HG03565 (cell line): ENCODE data around the gene LMNTD2.

Experiments
- ATAC-seq: cut with Tn5 transposase; IDR thresholded peaks from one replicate; pipeline ENCODE4 v1.9.1; 2021; ENCODE audit warnings: mild to moderate bottlenecking, moderate library complexity; ENCODE audit not compliant: unreplicated experiment

Gene LMNTD2

DNA sequence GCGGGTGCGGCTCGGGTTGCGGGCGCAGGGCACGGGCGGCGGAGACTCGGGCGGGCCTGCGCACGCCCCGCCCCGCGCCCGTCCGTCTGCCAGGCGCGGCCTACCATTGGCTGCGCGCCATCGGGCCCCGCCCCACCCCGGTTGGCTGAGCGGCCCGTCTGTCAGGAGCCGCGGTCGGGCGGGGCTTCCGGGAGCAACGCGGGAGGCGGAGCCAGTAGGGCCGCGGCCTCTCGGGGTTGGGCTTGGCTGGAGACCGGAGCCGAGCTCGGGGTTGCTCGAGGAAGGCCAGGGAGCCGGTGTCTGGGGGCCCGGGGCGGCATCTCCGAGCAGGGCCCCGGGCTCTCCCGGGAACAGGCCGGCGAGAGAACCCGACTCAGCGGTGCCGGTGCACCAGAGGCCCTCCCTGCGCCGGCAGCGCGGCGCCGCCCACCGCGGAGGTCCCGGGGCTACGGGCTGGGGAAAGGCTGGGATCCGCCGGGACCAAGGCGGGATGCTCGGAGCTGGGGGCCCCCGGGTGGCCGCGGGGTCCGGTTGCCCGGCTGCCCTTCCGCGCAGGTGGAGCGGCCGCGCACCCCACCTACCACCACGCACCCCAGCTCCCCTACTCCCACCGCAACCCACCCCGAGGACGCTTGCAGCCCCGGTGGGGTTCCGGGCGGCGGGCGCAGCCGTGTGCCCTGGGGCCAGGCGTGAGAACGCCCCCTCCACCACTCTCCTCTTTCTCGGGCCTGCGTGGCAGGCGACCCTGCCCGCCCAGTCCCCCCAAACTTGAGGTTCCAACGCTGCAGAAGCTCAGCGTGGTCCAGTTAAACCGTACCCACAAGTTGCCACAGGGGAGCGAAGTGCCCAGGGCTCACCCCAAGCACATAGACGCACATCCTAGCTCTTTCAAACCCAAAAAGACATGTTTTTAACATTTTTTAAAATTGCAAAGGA is 24.8 kb downstream of the LMNTD2 start, which contains the start of gene HRAS:
Gene HRAS (minus strand): TSS at position 58 of the 936 bp plus-strand sequence.
- ATAC-seq: peak; percentile 61

DNA sequence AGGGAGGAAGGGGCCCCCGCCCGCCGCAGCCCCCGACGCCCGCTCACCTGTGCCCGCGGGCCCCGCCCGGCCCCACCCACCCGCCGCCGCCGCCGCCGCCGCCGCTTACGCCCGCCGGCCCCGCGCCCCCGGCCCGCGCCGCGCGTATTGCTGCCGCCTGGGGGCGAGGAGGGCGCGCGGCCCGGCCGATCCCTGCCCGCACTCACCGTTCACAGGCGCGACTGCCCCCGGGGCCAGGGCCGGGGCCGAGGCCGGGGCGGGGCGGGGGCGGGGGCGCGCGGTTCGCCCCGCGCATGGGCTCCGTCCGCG is 25.4 kb downstream of the LMNTD2 start:
- no peak for ATAC-seq

DNA sequence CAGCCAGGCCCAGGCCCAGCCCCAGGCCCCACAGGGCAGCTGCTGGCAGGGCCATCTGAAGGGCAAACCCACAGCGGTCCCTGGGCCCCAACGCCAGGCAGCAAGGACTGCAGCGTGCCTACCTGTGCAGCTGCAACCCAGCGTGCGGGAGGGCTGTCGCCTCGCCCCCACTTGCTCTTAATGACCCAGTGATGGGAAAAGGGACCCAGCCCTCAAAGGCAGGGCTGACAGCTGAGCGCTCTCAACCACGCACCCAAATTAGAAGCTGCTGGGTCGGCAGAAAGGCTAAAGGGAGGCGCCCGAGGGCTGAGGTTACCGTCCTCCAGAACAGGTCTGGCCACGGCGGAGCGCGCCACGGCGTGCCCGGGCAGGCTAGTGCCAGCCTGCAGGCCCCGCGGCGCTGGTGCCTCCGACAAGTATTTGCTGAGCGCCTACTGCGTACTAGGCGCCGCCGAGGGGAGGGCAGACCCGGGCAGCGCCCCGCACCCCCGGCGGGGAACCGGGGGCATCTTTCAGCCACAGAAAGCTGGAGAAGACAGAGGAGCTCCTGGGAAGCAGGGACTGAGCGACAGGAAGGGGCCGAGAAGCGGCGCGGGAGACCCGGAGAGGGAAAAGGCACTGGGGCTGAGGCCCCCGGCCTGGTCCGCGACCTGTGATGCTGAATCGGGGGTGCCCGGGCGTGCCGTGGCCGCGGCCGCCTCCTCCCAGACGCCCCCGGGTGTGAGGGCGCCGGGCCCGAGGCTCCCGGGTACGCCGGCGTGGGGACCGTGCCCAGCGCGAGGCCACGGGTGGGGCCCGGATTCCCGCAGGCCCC is 25.9 kb downstream of the LMNTD2 start:
- no peak for ATAC-seq

DNA sequence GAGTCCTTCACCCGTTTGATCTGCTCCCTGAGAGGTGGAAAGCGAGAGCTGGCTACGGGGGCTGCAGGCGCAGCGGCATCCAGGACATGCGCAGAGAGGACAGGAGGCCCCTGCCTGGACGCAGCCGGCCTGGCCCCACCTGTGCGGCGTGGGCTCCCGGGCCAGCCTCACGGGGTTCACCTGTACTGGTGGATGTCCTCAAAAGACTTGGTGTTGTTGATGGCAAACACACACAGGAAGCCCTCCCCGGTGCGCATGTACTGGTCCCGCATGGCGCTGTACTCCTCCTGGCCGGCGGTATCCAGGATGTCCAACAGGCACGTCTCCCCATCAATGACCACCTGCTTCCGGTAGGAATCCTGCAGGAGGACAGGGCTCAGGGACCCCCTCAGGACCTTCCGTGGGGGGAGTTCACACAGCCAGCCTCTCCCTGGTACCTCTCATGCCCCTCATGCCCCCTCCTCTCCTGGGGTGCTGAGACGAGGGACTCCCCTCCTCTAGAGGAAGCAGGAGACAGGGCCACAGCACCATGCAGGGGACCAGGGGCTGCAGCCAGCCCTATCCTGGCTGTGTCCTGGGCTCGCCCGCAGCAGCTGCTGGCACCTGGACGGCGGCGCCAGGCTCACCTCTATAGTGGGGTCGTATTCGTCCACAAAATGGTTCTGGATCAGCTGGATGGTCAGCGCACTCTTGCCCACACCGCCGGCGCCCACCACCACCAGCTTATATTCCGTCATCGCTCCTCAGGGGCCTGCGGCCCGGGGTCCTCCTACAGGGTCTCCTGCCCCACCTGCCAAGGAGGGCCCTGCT is 26.7 kb downstream of the LMNTD2 start:
- ATAC-seq: no peak

DNA sequence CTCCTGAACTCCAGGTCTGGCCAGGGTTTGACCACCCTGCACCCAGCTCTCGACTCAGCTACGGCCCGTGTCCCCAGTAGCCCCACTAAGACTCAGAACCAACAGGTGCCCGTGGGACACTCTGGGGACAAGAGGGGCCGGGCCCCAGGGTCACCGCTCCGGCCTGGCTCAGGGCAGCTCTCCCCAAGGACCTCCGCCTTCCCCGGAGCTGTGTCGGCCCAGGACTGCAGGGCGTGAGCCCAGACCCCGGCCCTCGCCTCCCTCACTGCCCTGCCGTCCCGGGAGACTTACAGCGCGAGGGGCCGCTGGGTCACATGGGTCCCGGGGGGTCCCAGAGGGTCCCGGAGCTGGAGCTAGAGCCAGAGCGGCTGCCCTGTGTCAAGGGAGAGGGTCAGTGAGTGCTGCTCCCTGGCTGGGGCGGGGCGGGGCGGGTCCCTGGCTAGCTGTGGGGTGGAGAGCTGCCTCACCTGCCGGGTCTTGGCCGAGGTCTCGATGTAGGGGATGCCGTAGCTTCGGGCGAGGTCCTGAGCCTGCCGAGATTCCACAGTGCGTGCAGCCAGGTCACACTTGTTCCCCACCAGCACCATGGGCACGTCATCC is 27.5 kb downstream of the LMNTD2 start:
- no peak for ATAC-seq

DNA sequence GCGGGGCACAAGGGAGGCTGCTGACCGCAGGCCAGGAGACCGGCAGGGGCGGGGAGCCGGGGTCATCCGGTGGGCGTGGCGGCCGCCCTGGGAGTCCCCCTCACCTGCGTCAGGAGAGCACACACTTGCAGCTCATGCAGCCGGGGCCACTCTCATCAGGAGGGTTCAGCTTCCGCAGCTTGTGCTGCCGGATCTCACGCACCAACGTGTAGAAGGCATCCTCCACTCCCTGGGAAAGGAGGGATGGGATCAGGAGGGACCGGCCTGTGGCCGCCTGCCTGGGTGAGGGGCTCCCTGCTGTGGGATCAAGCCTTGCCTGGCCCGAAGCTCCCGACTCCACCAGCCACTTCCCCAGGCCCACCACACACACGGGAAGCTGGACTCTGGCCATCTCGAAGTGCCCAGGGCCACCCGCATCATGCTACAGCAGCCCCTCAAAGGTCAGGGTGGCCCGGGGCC is 28.0 kb downstream of the LMNTD2 start:
- ATAC-seq: no peak

DNA sequence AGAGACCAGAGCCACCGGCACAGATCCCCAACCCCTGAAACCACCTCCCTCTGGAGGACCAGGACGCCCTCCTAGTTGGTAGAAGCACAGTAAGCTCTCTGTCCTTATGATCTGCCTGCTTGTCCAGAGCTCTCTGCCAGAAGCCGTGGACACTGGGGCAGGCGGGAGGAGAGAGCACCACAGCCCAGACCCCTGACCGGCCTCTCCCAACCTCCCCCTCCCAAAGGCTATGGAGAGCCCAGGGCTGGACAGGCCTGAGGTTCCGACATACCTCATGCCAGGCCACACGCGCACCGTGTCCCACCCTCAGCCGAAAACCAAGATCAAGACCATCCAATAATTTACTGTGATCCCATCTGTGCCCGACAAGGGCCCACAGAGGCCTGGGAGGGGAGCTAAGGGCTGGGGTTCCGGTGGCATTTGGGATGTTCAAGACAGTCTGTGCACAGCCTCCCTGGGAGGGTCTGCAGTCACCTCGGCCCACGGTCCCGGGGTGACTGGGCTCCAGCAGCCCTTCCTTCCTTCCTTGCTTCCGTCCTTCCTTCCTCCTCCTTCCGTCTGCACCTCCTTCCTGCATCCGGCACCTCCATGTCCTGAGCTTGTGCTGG is 28.5 kb downstream of the LMNTD2 start:
- ATAC-seq: no peak

DNA sequence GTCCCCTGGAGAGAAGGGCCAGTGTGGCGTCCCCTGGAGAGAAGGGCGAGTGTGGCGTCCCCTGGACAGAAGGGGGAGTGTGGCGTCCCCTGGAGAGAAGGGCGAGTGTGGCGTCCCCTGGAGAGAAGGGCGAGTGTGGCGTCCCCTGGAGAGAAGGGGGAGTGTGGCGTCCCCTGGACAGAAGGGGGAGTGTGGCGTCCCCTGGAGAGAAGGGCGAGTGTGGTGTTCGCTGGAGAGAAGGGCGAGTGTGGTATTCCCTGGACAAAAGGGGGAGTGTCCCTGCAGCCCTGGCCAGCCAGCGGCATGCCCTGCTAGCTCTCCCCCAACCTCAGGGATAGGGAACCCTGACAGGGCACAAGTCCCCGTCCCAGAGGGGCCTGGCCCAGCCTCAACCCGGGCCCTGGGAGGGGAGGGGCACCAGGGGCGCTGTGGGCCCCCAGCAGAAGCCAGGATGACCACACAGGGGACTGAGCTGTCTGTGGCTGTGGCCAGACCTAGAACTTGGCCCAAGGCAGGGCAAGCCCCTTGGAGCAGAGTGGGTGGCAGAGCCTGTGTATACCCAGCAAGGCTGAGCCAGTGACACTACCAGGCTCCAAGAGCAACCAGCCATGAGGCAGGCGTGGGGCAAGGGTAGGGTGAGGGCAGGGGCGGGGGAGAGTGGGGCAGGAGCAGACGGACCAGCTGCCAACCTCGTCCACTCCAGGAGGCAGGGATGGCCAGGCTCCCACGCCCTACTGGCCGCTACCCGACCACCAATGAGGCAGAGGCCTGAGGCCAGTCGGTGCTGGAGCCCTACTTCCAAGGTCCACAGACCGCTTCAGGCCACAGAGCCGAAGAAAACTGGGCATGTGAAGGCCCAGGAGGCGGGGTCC is 29.3 kb downstream of the LMNTD2 start:
- no peak for ATAC-seq

DNA sequence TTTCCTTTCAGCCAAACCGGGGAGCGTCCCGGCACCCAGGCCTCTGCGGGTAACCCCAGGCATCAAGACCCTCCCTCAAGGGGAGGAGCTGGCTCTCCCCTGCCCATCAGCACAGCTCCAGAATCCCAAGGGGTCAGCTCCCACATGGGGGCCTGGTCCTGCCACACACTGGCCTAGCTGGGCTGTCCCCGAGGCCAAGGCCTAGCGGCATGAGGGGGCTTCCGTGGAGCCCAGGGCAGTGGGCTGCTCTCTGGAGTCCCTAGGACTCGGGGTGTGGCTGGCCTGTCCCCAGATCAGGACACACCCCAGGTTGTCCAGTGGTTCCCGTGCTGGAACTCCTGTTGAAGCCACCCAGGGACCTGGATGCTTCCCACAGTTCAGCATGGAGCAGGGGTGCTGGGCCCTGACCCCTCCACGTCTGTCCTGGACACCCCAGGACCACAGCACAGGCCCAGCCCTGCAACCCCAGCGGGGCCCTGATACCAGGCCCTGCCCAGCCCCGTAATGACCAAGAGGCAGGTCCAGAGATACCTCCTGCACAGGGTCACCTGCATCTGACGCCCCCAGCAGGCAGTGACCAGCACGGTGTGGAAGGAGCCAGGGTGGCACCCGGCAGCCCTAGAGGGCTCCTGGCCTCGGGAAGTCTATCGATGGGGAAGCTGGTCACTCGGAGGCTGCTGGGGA is 30.7 kb downstream of the LMNTD2 start:
- no peak for ATAC-seq

DNA sequence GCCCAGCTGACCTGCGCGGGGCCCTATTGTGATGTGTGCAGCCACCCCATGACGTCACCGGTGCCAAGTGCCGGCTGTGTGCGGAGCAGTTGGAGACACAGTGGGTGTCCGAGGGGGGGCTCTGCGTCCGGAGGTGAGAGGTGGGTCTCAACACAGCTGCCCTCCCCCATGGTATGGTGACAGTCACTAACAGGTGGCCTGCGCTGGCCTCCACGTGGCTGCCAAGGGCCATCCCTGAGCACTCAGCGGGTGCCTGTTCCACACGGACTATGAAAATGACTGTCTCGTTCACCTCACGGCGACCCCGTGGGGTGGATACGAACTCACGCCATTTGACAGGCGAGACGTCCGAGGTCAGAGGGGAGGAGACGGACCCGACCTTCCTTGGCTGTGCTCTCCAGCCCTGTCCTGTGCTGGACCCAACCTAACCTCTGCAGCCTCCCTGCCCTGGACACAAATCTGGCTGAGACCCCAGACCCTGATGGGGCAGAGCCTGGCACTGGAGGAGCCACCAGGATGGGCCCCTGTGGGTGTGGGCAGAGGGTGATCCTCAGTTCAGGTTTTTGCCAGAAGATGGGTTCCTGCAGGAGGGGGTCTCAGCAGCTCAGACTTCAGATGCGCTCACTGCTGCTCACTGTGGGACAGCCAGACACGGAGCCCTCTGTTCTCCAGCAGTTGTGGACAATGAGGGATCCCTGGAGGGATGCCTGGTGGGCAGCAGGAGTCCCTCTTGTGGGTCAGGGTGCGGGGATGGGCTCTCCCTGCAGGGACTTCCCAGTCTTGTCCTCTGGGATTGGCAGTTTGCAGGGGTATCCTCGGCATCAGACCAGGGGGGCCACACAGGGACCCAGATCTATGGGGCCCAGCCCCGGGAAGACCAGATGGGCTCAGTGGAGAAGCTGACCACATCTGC is 31.5 kb downstream of the LMNTD2 start:
- ATAC-seq: no peak

DNA sequence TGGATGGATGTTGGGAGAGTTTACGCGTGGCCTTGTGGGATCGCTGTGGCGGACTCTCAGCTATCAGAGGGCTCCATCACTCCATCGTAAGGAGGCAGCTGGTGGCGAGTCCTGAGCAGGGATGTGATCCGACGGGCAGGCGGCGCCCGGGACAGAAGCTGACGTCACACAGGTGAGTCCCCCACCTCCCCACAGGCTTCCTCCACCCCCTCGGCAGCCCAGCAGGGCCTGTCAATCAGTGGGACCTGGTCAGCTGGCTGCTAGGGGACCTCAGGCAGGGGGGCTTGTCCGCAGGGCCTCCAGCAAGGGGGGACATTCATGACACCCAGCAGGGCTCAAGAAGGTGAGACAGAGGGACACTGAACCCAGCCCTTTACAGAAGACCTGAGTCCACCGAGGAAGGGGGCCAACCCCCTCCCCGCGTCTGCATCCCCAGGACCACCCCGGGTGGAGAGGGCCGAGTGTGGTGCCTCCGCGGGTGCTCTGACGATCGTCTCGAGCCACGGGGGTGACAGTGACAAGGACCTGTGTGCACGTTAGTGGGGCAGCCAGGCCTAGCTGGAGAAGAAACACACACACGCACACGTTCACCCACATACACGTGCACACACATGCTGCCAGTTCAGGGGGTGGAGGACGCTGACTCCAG is 32.2 kb downstream of the LMNTD2 start:
- no peak for ATAC-seq

DNA sequence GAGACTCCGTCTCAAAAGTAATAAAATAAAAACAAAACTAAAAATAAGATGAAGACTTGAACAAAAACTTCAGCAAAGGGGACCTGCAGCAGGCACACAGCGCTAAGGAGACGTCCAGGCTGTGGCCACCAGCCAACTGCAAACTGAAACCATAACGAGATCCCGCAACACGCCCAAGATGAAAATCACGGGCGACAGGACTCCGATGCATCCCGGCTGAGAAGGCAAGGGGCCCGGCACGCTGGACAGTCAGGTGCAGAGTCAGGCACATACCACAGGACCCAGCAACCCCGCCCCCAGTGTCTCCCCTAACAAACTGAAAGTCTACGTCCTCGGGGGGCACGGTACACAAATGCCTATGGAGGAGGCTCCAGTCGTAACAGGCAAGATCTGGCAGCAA is 34.3 kb downstream of the LMNTD2 start:
- ATAC-seq: no peak

DNA sequence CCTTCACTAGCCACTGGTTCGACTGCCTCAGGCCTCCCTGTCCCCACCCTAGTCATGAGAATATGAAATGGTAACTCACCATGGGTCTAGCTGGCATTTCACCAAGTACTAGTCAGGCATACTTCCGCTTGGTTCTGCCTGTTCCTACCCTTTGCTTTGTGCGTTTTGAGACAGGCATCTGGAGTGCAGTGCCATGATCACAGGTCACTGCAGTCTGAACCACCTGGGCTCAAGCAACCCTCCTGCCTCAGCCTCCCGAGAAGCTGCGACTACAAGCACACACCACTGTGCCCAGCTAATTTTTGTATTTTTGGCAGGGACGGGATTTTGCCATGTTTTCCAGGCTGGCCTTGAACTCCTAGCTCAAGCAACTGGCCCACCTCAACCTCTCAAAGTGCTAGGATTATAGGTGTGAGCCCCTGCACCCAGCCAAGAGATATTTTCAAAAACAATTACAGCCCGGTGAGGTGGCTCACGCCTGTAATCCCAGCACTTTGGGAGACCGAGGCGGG is 39.3 kb downstream of the LMNTD2 start:
- ATAC-seq: no peak

DNA sequence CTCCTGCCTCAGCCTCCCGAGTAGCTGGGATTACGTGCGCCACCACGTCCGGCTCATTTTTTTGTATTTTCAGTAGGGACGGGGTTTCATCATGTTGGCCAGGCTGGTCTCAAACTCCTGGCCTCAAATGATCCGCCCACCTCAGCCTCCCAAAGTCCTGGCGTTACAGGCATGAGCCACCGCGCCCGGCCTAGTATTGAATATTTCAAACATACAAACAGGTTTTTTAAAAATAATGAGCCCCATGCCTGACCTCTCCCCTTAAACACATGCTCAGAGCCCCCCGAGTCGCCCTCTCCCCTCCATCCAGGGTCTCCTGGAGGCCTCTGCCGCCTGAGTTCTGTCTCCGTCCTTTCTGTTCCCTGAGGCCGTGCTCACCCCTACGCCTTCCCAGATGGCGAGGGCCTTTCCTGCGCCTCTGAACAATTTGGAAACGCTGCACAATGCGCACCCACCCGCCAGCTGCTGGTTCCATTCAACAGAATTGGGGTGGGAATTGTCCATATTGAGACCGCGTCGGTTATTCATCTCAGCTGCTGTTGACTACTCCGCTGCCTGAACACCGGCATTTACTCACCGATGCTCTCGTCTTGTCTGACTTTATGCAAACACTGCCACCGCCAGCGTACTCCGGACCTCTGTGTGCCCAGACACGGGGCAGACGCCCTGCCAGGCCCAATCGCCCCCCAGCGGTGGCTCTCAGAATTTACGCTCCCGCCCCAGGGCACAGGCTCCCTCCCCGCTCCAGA is 39.9 kb downstream of the LMNTD2 start:
- no peak for ATAC-seq

DNA sequence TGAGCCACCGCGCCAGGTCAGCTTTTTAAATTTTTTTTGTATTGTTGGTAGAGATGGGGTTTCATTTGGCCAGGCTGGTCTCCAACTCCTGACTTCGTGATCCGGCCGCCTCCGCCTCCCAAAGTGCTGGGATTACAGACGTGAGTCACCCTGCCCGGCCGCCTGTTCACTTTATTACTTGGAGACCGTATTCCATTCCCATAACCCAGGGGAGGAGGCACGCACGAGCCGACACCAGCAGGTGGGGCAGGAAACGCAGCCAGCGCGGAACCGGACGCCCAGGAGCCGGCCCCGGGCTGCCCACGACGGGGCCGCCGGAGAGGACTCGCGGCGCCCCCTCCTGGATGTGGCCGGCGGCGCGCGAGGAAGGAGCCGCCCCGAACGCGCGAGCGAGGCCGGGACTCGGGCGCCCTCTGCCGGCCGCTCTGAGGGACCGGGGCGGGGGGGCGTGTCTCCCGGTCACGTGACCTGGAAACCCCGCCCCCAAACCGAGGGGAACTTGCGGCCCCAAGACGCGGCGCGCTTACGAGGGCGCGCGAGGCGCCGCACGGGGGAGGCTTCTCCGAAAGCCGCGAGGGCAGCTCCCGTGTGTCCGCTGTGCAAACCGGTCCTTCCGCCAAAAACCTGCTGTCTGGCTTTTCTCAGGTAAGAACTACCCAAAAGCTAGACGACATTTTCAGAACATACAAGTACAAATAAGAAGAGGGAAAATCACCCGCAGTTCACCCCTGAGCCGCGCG is 41.9 kb downstream of the LMNTD2 start:
- peak; percentile 70 for ATAC-seq
